HepG2 (cell line): ENCODE results near the gene GPATCH4. TPM values are rescaled to one million over a fixed set of nuclear protein-coding genes. Genes with fewer than 3 reads are reported as not detected.

Experiments
- ATAC-seq: fragments of 200-7000 bp; cut with Tn5 transposase; 3 replicates; pipeline ENCODE4 v1.9.1; 2020; ENCODE audit warnings: mild to moderate bottlenecking, moderate library complexity
- BruUV-seq: library from RNA; stranded (reverse); fragments of 400-500 nt; replicated peaks from 2 replicates; lab custom pipeline; 2021; lab: Mats Ljungman, UMichigan
- CTCF ChIA-PET: fragments of 300-600 bp; formaldehyde crosslinking; extraction: SDS; loops from one replicate; lab custom pipeline; 2021; ENCODE audit warnings: low total read pairs, inconsistent platforms, low intra/inter-chr PET ratio; lab: Yijun Ruan, JAX
- POLR2A ChIA-PET: fragments of 350-600 bp; sonication (Branson Sonifier 250); formaldehyde crosslinking; loops from one replicate; lab custom pipeline; 2020; ENCODE audit warnings: antibody characterized with exemption, inconsistent platforms; lab: Yijun Ruan, JAX
- DNase-seq: peaks from one replicate; pipeline ENCODE4 v3.0.0-alpha.2; 2015; ENCODE audit warnings: low spot score
- FAIRE-seq: peaks from 3 replicates; lab custom pipeline; 2011; peaks lifted over from hg19 to GRCh38; lab: Jason Lieb, UNC
- H2AFZ ChIP-seq: one replicate; pipeline ENCODE4 v1.6.1; 2011; ENCODE audit warnings: low read length, inconsistent platforms
- H3K27ac ChIP-seq: fragments of 300-600 bp; 3 replicates; pipeline ENCODE4 v1.8.0; 2011; ENCODE audit warnings: mixed run types, mild to moderate bottlenecking, mixed read lengths, low read length, inconsistent platforms; ENCODE audit not compliant: insufficient read depth; ENCODE audit errors: extremely low read length
- H3K27me3 ChIP-seq, 2 experiments: fragments of 200-600 bp in 1 of 2; 2 replicates in 1 of 2; 3 replicates in 1 of 2; pipeline versions ENCODE4 v1.6.0 to v1.8.0; 2011; ENCODE audit warnings: low read length in 2 of 2, mild to moderate bottlenecking in 2 of 2, moderate library complexity in 2 of 2, inconsistent platforms in 1 of 2; ENCODE audit not compliant: insufficient read depth in 2 of 2, control insufficient read depth in 1 of 2
- H3K36me3 ChIP-seq, 2 experiments: fragments of 200-600 bp in 1 of 2; replicated peaks in 1 of 2; 2 replicates in 1 of 2; 3 replicates in 1 of 2; pipeline versions ENCODE4 v1.5.1 to v1.8.0; 2011; ENCODE audit warnings: low read length in 2 of 2, inconsistent platforms in 1 of 2; ENCODE audit not compliant: insufficient read depth in 2 of 2, control insufficient read depth in 1 of 2
- H3K4me1 ChIP-seq: 2 replicates; pipeline ENCODE4 v1.5.1; 2012; ENCODE audit warnings: low read length, inconsistent platforms; ENCODE audit not compliant: insufficient read depth
- H3K4me2 ChIP-seq: 2 replicates; pipeline ENCODE4 v1.6.0; 2011; ENCODE audit warnings: low read depth, low read length, inconsistent platforms
- H3K4me3 ChIP-seq, 3 experiments: fragments of 200-600 bp in 1 of 3; sonication (generic), shearing (Covaris generic) in 1 of 3; replicated peaks in 1 of 3; 2 replicates each; pipeline ENCODE4 v1.5.1; 2011 to 2016; ENCODE audit warnings: low read length in 3 of 3, inconsistent platforms in 2 of 3, low read depth in 2 of 3, mild to moderate bottlenecking in 2 of 3, control low read depth in 1 of 3, mixed read lengths in 1 of 3; ENCODE audit not compliant: insufficient read depth in 1 of 3
- H3K79me2 ChIP-seq: one replicate; pipeline ENCODE4 v1.6.1; 2011; ENCODE audit warnings: low read length, inconsistent platforms; ENCODE audit not compliant: insufficient read depth
- H3K9ac ChIP-seq: 2 replicates; pipeline ENCODE4 v1.6.0; 2011; ENCODE audit warnings: mild to moderate bottlenecking, low read depth, low read length, inconsistent platforms; ENCODE audit not compliant: insufficient read depth
- H3K9me3 ChIP-seq: 2 replicates; pipeline ENCODE4 v1.5.1; 2012; ENCODE audit warnings: mild to moderate bottlenecking, low read length
- H4K20me1 ChIP-seq: 2 replicates; pipeline ENCODE4 v1.6.0; 2011; ENCODE audit warnings: inconsistent platforms, mild to moderate bottlenecking, low read length, moderate library complexity; ENCODE audit not compliant: insufficient read depth
- HNRNPK ChIP-seq: fragments of 200-400 bp; formaldehyde crosslinking; IDR thresholded peaks from 2 replicates; pipeline ENCODE4 v1.6.1; 2018; ENCODE audit warnings: low read length, low read depth, moderate library complexity, mild to moderate bottlenecking; ENCODE audit not compliant: poor library complexity, severe bottlenecking
- ZBTB7B ChIP-seq: sonication (generic); formaldehyde crosslinking; IDR thresholded peaks from 2 replicates; pipeline ENCODE4 v1.4.0; 2020; ENCODE audit warnings: missing genetic modification reagents
- ZNF282 ChIP-seq: fragments of 450-650 bp; IDR thresholded peaks from 2 replicates; pipeline ENCODE4 v1.6.1; 2018; ENCODE audit not compliant: partially characterized antibody
- whole genome bisulfite sequencing: methylation state at CpG from one replicate; pipeline ENCODE4 v1.1.6; 2017; ENCODE audit warnings: low lambda C conversion rate; 5-methylcytosine and 5-hydroxymethylcytosine counted together
- in situ Hi-C: cut with HindIII; loops from 2 replicates; pipeline ENCODE4 v1.10.0; 2017; ENCODE audit warnings: low pct_unique_long_range_greater_than_20kb; ENCODE audit not compliant: extremely low pct_ligation_motif_present
- intact Hi-C: fragments of 100-400 bp; cut with micrococcal nuclease; formaldehyde crosslinking; loops from one replicate; pipeline ENCODE4 v1.10.0; 2022; ENCODE audit not compliant: unreplicated experiment
- polyA plus RNA-seq, 8 experiments: library from polyadenylated mRNA; depleted of rRNA in 3 of 8; stranded (reverse) in 7 of 8; unstranded in 1 of 8; fragments of >200 nt; fragmentation: Illumina TruSeq in 4 of 8; extraction: Trizol in 4 of 8; gene quantifications; 2 replicates each; pipeline versions ENCODE4 v1.2.1 to v1.2.3, GENCODE V29; 2011 to 2016; ENCODE audit warnings: low read depth in 4 of 8, missing spikeins in 1 of 8, mixed read lengths in 1 of 8; ENCODE audit not compliant: insufficient read depth in 1 of 8
- total RNA-seq, 5 experiments: library from RNA; depleted of rRNA; stranded (reverse); fragments of >200 nt; fragmentation: Illumina TruSeq; extraction: Trizol; gene quantifications; 2 replicates each; pipeline ENCODE4 v1.2.3, GENCODE V29; 2016; ENCODE audit warnings: low read depth in 1 of 5
- TF ChIP-seq, protein P1 (sequence below): sonication (generic); formaldehyde crosslinking; IDR thresholded peaks from 2 replicates; pipeline ENCODE4 v1.9.0; 2022; ENCODE audit warnings: missing genetic modification reagents, mild to moderate bottlenecking, borderline replicate concordance

The GPATCH4 gene
- total and polyA plus RNA-seq, 2 of the 13 experiments (the other 11 are each of a cell fraction or from before 2014, with no cell fraction given): 19.2 to 37.9 TPM

DNA sequence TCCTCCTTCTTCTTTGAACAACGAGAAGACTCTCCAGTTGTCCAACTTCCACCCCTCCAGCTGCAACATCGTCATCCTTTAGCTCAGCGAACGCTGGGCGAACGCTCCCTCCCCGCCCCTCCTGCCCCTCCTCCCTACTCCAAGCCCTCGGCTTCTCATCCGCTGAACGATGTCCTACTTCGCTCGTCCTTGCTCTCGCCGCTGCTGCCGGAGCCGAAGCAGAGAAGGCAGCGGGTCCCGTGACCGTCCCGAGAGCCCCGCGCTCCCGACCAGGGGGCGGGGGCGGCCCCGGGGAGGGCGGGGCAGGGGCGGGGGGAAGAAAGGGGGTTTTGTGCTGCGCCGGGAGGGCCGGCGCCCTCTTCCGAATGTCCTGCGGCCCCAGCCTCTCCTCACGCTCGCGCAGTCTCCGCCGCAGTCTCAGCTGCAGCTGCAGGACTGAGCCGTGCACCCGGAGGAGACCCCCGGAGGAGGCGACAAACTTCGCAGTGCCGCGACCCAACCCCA lies 40.5 kb upstream of the GPATCH4 start, which contains the start of gene BCAN:
TSS of gene BCAN (plus strand) at position 357 of the 504 bp plus-strand sequence. CDS start 3,938 bp downstream, outside the sequence.
- no peak within 1 kb of the TSS for H3K27ac ChIP-seq
- no peak within 1 kb of the TSS for H3K4me2 ChIP-seq
- no peak within 1 kb of the TSS for H2AFZ ChIP-seq
- H4K20me1 ChIP-seq: peaks cover 40% of the 10 kb centered on the region
- intact Hi-C loops (loop anchor here (1.0 kb wide), 1 partner anchor 18 kb away; no protein-coding TSS in a partner anchor), in situ Hi-C loops (no loop called here)
- no TSS peak for BruUV-seq
- H3K27me3 ChIP-seq: peaks cover 2 to 11% of the 10 kb centered on the region in 2 experiments; a peak in 3 of 5 replicates
- FAIRE-seq (no peak), DNase-seq (no peak), ATAC-seq (no peak)
- TF ChIP-seq ZBTB7B (CRISPR knock-in tag): no peak
- no peak for TF ChIP-seq ZNF282
- TF ChIP-seq, protein P1, sequence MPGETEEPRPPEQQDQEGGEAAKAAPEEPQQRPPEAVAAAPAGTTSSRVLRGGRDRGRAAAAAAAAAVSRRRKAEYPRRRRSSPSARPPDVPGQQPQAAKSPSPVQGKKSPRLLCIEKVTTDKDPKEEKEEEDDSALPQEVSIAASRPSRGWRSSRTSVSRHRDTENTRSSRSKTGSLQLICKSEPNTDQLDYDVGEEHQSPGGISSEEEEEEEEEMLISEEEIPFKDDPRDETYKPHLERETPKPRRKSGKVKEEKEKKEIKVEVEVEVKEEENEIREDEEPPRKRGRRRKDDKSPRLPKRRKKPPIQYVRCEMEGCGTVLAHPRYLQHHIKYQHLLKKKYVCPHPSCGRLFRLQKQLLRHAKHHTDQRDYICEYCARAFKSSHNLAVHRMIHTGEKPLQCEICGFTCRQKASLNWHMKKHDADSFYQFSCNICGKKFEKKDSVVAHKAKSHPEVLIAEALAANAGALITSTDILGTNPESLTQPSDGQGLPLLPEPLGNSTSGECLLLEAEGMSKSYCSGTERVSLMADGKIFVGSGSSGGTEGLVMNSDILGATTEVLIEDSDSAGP (CRISPR knock-in tag): no peak
- TF ChIP-seq HNRNPK: peak; percentile 16
- WGBS: 88% methylated on average over 36 of the region's 46 CpGs
- no peaks in the 10 kb centered on the region for H3K9me3 ChIP-seq
- no peak within 1 kb of the TSS for H3K4me3 ChIP-seq
- no peaks in the 10 kb centered on the region for H3K79me2 ChIP-seq
- H3K36me3 ChIP-seq: peaks cover 0 to 8% of the 10 kb centered on the region in 2 experiments; a peak in 2 of 5 replicates
- no peak within 1 kb of the TSS for H3K9ac ChIP-seq
- H3K4me1 ChIP-seq: peaks cover 17% of the 10 kb centered on the region
- ChIA-PET POLR2A (no interaction called here), CTCF (no interaction called here)
